ENCODE results near the gene NEB. TPM values are rescaled to one million over a fixed set of nuclear protein-coding genes. Genes with fewer than 3 reads are reported as not detected.

Gene NEB
- total and polyA plus RNA-seq, 12 donors = 3.0 to 32.5 (median 7.6) TPM

DNA sequence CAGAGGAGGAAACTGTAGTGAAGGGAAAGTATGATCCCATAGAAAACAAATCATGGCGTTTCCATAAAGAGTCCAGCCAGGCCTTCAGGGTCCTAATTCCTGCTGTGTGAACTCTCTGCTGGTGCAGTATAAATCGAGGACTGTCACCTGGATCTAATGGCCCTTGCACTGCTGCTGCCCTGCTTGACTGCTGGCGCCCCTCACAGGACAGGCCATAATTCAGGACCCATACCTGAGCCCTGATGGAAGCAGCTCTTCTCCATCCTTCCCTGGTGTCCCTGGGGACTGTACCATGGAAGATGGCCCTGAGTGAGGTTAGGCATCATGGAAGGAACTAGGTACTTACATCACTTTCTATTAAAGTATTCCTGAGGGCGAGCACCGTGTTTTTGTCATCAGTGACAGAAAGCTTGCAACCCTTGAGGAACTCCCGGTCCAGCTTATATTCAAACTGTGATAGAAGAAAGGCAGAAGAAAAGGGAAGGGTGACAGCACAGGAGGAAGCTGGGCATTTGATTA is 207.6 kb downstream of the NEB start:
- intact Hi-C loops (cut with DNase I) = no loop called here

DNA sequence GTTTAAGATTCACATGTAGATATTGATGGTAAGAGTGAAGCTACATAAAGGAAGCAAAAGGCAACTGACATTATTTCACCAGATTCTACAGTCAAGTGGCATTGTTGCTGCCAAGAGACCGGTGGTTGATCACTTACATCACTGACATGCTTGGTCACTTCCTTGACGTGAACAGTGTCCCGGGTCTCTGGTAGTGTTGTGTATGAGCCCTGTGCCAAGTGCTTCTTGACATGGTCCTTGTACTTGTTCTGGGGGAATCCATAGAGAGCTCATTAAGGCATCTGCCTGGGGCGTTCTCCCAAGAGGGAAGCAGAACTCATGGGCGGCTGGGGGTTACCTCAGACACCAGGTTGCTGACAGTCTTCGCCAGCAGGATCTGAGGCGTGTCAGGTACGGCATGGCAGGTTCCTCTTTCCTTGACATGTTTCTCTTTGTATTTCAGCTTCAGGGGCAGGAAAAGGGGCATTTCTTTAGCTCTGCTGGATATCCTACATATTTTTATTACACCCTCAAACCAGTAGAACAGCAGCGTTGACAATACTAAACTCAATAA is 208.4 kb downstream of the NEB start:
- H3K36me3 ChIP-seq (replicated peaks in 1 of 2) = no peaks in the 10 kb centered on the region
- H3K27ac ChIP-seq = no peak overlapping the region
- H3K4me3 ChIP-seq = no peak overlapping the region
- H3K4me1 ChIP-seq (replicated peaks in 1 of 2) = no peaks in the 10 kb centered on the region
- TF ChIP-seq, protein P1, sequence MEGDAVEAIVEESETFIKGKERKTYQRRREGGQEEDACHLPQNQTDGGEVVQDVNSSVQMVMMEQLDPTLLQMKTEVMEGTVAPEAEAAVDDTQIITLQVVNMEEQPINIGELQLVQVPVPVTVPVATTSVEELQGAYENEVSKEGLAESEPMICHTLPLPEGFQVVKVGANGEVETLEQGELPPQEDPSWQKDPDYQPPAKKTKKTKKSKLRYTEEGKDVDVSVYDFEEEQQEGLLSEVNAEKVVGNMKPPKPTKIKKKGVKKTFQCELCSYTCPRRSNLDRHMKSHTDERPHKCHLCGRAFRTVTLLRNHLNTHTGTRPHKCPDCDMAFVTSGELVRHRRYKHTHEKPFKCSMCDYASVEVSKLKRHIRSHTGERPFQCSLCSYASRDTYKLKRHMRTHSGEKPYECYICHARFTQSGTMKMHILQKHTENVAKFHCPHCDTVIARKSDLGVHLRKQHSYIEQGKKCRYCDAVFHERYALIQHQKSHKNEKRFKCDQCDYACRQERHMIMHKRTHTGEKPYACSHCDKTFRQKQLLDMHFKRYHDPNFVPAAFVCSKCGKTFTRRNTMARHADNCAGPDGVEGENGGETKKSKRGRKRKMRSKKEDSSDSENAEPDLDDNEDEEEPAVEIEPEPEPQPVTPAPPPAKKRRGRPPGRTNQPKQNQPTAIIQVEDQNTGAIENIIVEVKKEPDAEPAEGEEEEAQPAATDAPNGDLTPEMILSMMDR (IDR thresholded peaks at IDR 0.05) = no peak
- TF ChIP-seq POLR2A (IDR thresholded peaks at IDR 0.05) = no peak
- intact Hi-C loops (cut with DNase I) = no loop called here
- H3K9me3 ChIP-seq (replicated peaks in 1 of 3) = no peaks in the 10 kb centered on the region
- no peaks in the 10 kb centered on the region for H3K27me3 ChIP-seq
- WGBS, 4 donors = 75 to 84% (median 79%) methylated on average over 8 to 9 of the region's 9 CpGs
- DNase-seq = no peak

More for the DNA sequence above, 207.6 kb downstream of the NEB start:
- 89 to 94% (median 92%) methylated on average over 5 to 6 of the region's 6 CpGs for WGBS, 4 donors
- TF ChIP-seq, protein P1 (IDR thresholded peaks at IDR 0.05) = no peak
- no peak for TF ChIP-seq POLR2A (IDR thresholded peaks at IDR 0.05)
- Histone ChIP-seq H3K27ac (no peak overlapping the region), H3K9me3 (replicated peaks in 1 of 3) (no peaks in the 10 kb centered on the region), H3K36me3 (replicated peaks in 1 of 2) (no peaks in the 10 kb centered on the region), H3K27me3 (no peaks in the 10 kb centered on the region), H3K4me3 (no peak overlapping the region), H3K4me1 (replicated peaks in 1 of 2) (no peaks in the 10 kb centered on the region)
- no peak for DNase-seq

DNA sequence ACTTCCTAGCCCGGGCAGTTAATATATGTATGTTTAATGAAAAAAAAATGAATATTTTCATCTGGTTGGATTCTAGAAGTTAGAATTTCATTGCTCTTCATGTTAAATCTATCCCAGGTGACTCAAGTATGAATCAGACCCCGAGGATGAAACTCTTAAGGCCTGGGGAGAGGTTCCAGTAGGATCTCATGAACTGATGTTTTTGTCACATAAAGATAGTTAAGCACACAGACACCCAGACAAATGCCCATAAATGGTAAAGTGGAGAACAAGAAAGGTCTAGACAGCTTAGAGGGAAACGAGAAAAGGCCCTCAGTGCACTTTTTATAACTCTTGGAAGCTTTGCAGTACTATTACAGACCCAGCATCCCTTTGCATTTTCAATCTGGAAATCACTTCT is 210.4 kb downstream of the NEB start:
- Histone ChIP-seq H3K27me3 (no peaks in the 10 kb centered on the region), H3K27ac (no peak overlapping the region), H3K4me1 (replicated peaks in 1 of 2) (no peaks in the 10 kb centered on the region), H3K4me3 (no peak overlapping the region), H3K36me3 (replicated peaks in 1 of 2) (no peaks in the 10 kb centered on the region), H3K9me3 (replicated peaks in 1 of 3) (no peaks in the 10 kb centered on the region)
- no peak for DNase-seq
- TF ChIP-seq, protein P1 (IDR thresholded peaks at IDR 0.05) = no peak
- TF ChIP-seq POLR2A (IDR thresholded peaks at IDR 0.05) = no peak
- WGBS, 4 donors = 86 to 95% (median 90%) methylated on average over 3 of the region's 3 CpGs
- intact Hi-C loops (cut with DNase I) = no loop called here

DNA sequence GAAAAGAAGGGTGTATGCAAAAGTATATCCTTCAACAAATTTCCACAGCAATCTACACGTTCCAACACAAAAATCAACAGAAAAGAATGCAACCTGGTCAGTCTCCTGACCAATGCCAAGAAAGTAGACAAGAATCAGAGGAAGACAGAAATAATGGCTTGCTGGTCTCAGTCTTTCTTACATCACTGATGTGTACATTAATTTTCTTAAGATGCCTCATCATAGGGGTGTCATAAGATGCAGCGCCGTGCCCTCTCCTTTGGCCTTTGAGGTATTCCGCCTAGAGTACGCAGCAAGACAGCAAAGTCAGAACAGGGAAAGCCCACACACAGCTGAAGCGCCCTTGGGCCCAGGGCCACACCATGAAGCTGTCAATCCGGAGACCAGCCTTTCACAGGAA is 211.7 kb downstream of the NEB start:
- no peak overlapping the region for H3K27ac ChIP-seq
- H3K36me3 ChIP-seq (replicated peaks in 1 of 2) = no peaks in the 10 kb centered on the region
- TF ChIP-seq, protein P1 (IDR thresholded peaks at IDR 0.05) = no peak
- TF ChIP-seq POLR2A (IDR thresholded peaks at IDR 0.05) = no peak
- H3K4me3 ChIP-seq = no peak overlapping the region
- intact Hi-C loops (cut with DNase I) = no loop called here
- H3K4me1 ChIP-seq (replicated peaks in 1 of 2) = no peaks in the 10 kb centered on the region
- WGBS, 4 donors = 91 to 98% (median 94%) methylated on average over 7 of the region's 7 CpGs
- no peaks in the 10 kb centered on the region for H3K27me3 ChIP-seq
- no peaks in the 10 kb centered on the region for H3K9me3 ChIP-seq (replicated peaks in 1 of 3)
- DNase-seq = no peak
